Prostate gland (tissue), 2 donors: ENCODE measurements around the gene CFAP53. TPM values are rescaled to one million over a fixed set of nuclear protein-coding genes. Genes with fewer than 3 reads are reported as not detected.
A peak's percentile ranks its signal among the peaks of the same experiment; 100 is the strongest.
"Not testable (repeated sequence)": the region's sequence is repeated elsewhere in the genome, so short reads cannot be mapped to it uniquely, and the experiment has no call there.

ENCODE experiments used
- DNase-seq: peaks from one replicate; pipeline ENCODE4 v3.0.0-alpha.2; 2019; ENCODE audit warnings: low spot score
- H3K27ac ChIP-seq, 2 donors: fragments of 200-600 bp; sonication (generic); 2 replicates each; pipeline ENCODE4 v1.5.1; 2017 to 2019
- H3K27me3 ChIP-seq: fragments of 200-600 bp; sonication (generic); replicated peaks from 2 replicates; pipeline ENCODE4 v1.5.1; 2019; ENCODE audit not compliant: insufficient read depth
- H3K36me3 ChIP-seq, 2 donors: fragments of 200-600 bp; sonication (generic); 1 replicate in 1 of 2; 2 replicates in 1 of 2; pipeline versions ENCODE4 v1.5.1 to v1.8.1; 2017 to 2019
- H3K4me1 ChIP-seq: fragments of 200-600 bp; sonication (generic); replicated peaks from 2 replicates; pipeline ENCODE4 v1.5.1; 2019
- H3K4me3 ChIP-seq, 2 donors: fragments of 200-600 bp; sonication (generic); 2 replicates each; pipeline ENCODE4 v1.5.1; 2017 to 2019
- H3K9me3 ChIP-seq: fragments of 200-600 bp; sonication (generic); 2 replicates; pipeline ENCODE4 v1.5.1; 2017
- CTCF ChIP-seq, 4 experiments: fragments of 200-600 bp in 2 of 4; fragments of 450-650 bp in 2 of 4; sonication (generic) in 2 of 4; IDR thresholded peaks; 1 replicate in 3 of 4; 2 replicates in 1 of 4; pipeline ENCODE4 v1.5.1; 2016 to 2019; ENCODE audit warnings: antibody characterized with exemption in 4 of 4, mild to moderate bottlenecking in 2 of 4, moderate library complexity in 2 of 4
- POLR2A ChIP-seq: fragments of 450-650 bp; IDR thresholded peaks from one replicate; pipeline ENCODE4 v1.6.1; 2016; ENCODE audit warnings: antibody characterized with exemption, mild to moderate bottlenecking
- POLR2AphosphoS5 ChIP-seq: sonication (generic); formaldehyde crosslinking; IDR thresholded peaks from one replicate; pipeline ENCODE4 v1.6.1; 2017; ENCODE audit warnings: antibody characterized with exemption
- WGBS: methylation state at CpG from one replicate; pipeline ENCODE4 v1.1.5; 2018; 5-methylcytosine and 5-hydroxymethylcytosine counted together
- intact Hi-C: fragments of 100-400 bp; cut with DNase I; formaldehyde crosslinking; loops from one replicate; pipeline ENCODE4 v1.14.2; 2022
- total RNA-seq, 2 donors: library from RNA; depleted of rRNA; stranded (reverse); fragments of >200 nt; gene quantifications; one replicate each; pipeline ENCODE4 v1.1.0, GENCODE V29; 2016

Gene CFAP53
- total RNA-seq, 2 donors from 2014 or later, result 0.59 to 4.7 TPM

GRCh38 chr18:50297621-50298442 is 31.5 kb upstream of the CFAP53 start:
- 11% methylated on average over 28 of the region's 28 CpGs for WGBS
- Histone ChIP-seq H3K4me3 (peak overlapping the region; percentile 31 to 35), H3K27ac (no peak overlapping the region), H3K9me3 (no peaks in the 10 kb centered on the region), H3K36me3 (no peaks in the 10 kb centered on the region), H3K27me3 (no peaks in the 10 kb centered on the region), H3K4me1 (no peaks in the 10 kb centered on the region)
- TF ChIP-seq POLR2AphosphoS5 (peak; percentile 40), POLR2A (no peak), CTCF (IDR thresholded peaks at IDR 0.05) (no peak)
- intact Hi-C loops, result no loop called here
- no peak for DNase-seq

DNA sequence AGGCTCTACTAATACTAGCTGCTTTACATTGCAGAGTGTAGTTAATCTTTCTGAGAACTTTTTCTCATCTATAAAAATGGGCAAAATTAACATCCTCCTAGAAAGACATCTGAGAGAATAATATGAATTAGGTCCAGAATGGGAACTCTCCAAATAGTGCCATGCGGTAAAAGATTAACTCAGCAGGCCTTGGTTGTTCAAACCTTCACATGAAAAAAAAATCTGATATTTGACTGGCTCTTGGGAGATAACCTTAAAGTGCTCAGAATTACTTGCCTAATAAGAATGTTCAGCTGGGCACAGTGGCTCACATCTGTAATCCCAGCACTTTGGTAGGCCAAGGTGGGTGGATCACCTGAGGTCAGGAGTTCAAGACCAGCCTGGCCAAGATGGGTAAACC is 26.7 kb upstream of the CFAP53 start:
- 87% methylated on average over 1 of the region's 1 CpG for WGBS
- H3K27ac ChIP-seq, result no peak overlapping the region
- DNase-seq, result no peak
- TF ChIP-seq CTCF (IDR thresholded peaks at IDR 0.05) (no peak), POLR2A (no peak), POLR2AphosphoS5 (no peak)
- H3K4me1 ChIP-seq, result no peaks in the 10 kb centered on the region
- H3K9me3 ChIP-seq, result no peaks in the 10 kb centered on the region
- no peak overlapping the region for H3K4me3 ChIP-seq
- intact Hi-C loops, result no loop called here
- H3K27me3 ChIP-seq, result no peaks in the 10 kb centered on the region
- H3K36me3 ChIP-seq, result no peaks in the 10 kb centered on the region

DNA sequence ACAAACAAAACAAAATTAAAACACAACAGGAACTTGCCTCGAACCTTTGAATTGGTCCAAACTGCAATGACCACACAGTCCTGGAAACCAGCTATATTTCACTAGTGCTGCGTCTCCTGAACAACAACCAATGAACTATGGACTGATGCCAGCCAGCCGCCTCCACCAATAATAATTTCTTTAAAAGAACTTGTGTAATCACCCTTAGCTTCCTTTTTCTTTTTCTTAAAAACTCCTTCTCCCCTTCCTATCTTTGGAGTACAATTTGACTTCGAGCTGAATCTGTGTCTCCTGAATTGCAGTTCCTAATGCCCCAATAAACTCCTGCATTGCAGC is 22.8 kb upstream of the CFAP53 start:
- no peaks in the 10 kb centered on the region for H3K9me3 ChIP-seq
- no peak overlapping the region for H3K4me3 ChIP-seq
- no peak for DNase-seq
- H3K27me3 ChIP-seq, result no peaks in the 10 kb centered on the region
- H3K27ac ChIP-seq, result no peak overlapping the region
- H3K36me3 ChIP-seq, result no peaks in the 10 kb centered on the region
- intact Hi-C loops, result loop anchor here (10.0 kb wide), 5 partner anchors 276 to 794 kb away; partner anchors contain the start of genes ACAA2, MAPK4, ME2 and RPL17
- no peak for TF ChIP-seq CTCF (IDR thresholded peaks at IDR 0.05)
- no peak for TF ChIP-seq POLR2A
- TF ChIP-seq POLR2AphosphoS5, result no peak
- WGBS, result 88% methylated on average over 4 of the region's 4 CpGs
- H3K4me1 ChIP-seq, result no peaks in the 10 kb centered on the region

- peak overlapping the region; percentile 81 to 89 for H3K27ac ChIP-seq
- not testable (repeated sequence) for H3K9me3 ChIP-seq, H3K27me3 ChIP-seq, H3K36me3 ChIP-seq, H3K4me1 ChIP-seq, DNase-seq
- intact Hi-C loops, result loop anchor here (10.0 kb wide), 5 partner anchors 276 to 794 kb away; partner anchors contain the start of genes ACAA2, MAPK4, ME2 and RPL17
- H3K4me3 ChIP-seq, result peak overlapping the region; percentile 66 to 81
- 76% methylated on average over 21 of the region's 21 CpGs for WGBS
These were observed 22.2 kb upstream of the CFAP53 start for GRCh38 chr18:50288348-50289107.
